HG02973 (cell line): ENCODE results near the gene CPNE5.
"Not testable (repeated sequence)": the region's sequence is repeated elsewhere in the genome, so short reads cannot be mapped to it uniquely, and the experiment has no call there.

Experiments used
- ATAC-seq: cut with Tn5 transposase; IDR thresholded peaks from one replicate; pipeline ENCODE4 v1.9.1; 2021; ENCODE audit warnings: moderate library complexity; ENCODE audit not compliant: unreplicated experiment

Gene CPNE5

DNA sequence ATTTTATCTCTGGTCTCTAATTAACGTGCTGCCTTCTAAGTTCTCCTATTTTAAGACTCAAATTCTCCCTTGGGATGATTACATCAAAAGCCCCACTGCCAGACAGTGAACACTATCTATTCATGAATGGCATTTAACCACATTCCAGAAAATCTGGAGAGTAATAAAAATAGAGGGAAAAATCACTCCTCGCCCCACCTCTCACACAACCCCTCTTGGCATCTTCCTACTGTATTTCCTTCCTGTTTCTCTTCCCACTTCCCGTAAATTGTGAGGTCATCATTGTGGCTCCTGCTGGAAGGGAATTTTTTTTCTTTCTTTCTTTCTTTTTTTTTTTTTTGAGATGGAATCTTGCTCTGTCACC lies 110.1 kb downstream of the CPNE5 start:
- ATAC-seq = no peak

DNA sequence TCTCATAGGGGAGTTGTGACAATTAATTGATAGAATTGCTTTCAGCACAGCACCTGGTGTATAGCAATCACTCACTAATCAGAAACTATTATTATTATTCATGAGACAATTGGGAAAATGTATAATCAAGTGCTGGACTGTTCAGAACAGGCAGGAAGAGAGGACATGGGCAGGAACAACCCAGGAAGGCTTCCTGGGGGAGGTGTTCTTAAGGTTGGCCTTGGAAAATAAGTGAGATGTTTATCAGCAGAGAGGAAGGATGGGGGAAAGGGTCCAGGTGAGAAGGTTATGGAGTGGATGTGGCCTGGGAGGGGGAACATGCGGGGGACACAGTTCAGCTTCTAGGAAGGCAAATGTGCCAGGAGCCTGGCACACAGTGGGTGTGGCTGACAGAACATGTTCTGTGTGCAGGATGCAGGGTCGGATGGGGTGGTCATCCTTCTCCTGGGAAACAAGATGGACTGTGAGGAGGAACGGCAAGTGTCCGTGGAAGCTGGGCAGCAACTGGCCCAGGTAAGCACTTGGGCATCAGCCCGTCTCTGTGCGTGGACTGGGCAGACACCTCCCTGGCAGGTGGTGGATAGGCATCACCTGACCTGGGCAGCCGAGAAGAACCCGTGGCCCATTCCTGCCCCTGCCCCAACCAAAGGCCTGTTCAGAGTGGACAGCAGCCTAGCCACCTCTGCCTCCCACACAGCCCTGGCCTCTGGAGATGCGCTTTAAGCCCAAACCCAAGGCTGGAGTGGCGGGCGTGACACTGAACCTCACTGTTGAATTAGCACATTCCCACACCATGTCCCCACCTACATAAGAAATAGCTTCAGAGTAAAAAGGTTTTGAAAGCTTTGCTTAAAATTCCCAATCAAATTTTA lies 110.7 kb downstream of the CPNE5 start:
- no peak for ATAC-seq

DNA sequence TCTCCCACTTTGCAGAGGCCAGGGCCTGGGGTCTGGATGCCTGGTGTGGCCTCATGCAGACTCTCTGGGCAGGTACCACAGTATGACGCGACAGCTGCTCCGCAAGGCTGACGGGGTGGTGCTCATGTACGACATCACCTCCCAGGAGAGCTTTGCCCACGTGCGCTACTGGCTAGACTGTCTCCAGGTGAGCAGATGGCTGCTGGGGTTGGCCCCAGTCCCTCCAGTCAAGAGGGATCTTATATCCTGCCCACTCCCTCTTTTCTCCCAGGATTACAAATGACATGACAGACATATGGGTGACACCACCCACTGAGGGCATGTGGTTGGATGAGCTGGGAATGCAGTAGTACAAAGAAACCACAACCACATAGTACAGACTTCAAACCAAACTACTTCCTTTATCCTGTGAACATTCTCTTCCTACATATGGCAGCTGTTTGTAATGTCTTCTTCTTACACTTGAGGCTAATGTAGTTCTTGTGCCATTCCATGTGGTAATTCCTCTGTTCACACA lies 111.7 kb downstream of the CPNE5 start:
- ATAC-seq = no peak

DNA sequence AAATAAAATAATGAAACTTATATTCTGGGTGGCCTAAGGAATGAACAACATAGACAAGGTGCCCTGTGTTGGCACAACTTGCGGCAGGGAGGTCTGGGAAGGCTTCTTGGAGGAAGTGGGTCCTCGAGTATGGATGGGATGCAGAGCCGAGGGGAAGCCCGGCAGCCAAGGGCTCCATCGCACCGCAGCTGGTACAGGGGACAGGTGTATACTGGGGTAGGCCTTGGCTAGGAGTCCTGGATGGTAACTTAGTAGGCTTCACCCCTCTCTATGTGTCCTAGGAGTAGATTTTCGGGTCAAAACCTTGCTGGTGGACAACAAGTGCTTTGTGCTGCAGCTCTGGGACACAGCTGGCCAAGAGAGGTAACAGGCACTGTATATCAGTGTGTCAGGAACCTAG lies 113.7 kb downstream of the CPNE5 start:
- ATAC-seq = no peak

DNA sequence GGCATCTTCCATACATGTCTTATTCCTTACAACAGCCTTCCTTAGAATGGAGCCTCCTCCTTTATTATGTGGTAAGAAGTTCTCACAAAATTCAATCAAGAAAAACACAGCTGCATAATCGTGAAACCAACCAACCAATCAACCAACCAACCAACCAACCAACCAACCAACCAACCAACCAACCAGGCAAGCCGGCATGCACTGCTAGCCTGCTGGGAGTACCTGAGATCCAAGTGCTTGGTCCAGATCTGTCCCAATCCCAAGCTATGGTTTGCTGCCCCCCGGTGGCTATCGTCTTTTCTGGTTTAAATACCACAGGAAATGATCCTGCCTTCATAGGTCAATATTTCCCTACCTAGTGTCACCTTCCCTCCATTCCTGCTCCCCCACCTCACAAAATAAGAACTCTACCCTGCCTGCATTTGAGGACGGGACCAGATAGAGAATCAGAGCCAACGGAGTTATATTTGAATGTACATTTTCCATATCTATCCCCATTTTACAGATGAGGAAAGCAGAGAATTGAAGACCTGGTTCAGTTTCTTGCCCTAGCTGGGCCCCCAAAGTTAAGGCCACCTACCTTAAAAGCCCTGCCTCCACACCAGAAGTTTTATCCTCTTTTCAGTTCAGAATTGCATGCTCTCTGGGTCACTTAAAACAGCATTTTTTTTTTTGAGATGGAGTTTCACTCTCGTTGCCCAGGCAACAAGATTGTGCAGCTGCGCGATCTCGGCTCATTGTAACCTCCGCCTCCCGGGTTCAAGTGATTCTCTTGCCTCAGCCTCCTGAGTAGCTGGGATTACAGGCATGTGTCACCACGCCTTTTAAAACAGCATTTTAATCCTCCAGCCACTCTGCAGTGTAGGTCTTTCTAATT lies 114.5 kb downstream of the CPNE5 start:
- no peak for ATAC-seq

DNA sequence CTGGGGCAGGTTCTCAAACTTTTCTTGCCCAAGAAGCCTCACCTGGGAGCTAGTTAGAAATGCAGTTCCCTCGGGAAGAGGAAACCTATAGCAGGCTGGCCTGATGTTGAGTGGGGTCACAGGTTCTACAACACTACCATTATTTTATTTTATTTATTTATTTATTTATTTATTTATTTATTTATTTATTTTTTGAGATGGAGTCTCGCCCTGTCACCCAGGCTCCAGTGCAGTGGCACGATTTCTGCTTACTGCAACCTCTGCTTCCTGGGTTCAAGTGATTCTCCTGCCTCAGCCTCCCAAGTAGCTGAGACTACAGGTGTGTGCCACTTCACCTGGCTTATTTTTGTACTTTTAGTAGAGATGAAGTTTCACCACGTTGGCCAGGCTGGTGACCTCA lies 115.3 kb downstream of the CPNE5 start:
- not testable (repeated sequence) for ATAC-seq

DNA sequence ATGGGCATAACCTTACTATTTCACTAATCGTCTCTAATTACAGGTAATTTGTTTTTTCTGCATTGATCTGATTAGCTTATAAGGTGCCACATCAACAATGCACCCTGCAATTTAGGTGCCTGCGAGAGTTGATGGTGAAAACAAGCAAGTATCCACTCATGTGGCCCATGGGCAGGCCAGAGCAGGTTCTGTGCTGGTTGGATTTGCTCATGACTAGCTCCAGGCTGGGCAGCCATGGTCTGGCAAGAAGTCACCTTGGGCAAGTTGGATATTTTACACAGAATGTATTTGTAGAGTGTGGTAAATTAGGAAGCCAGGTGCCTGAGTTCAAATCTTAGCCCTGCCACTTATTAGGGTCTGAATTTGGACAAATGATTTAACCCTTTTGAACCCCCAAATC lies 116.4 kb downstream of the CPNE5 start:
- no peak for ATAC-seq

DNA sequence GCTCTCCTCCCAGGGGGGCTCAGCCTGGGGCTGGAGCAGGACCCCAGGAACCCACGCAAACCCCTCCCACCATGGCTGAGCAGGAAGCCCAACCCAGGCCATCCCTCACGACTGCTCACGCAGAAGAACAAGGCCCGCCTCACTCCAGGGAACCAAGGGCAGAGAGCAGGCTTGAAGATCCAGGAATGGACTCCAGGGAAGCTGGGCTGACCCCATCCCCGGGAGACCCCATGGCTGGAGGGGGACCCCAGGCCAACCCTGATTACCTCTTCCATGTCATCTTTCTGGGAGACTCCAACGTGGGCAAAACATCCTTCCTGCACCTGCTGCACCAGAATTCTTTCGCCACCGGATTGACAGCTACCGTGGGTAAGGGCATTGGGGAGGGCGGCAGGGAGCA lies 116.9 kb downstream of the CPNE5 start:
- no peak for ATAC-seq

DNA sequence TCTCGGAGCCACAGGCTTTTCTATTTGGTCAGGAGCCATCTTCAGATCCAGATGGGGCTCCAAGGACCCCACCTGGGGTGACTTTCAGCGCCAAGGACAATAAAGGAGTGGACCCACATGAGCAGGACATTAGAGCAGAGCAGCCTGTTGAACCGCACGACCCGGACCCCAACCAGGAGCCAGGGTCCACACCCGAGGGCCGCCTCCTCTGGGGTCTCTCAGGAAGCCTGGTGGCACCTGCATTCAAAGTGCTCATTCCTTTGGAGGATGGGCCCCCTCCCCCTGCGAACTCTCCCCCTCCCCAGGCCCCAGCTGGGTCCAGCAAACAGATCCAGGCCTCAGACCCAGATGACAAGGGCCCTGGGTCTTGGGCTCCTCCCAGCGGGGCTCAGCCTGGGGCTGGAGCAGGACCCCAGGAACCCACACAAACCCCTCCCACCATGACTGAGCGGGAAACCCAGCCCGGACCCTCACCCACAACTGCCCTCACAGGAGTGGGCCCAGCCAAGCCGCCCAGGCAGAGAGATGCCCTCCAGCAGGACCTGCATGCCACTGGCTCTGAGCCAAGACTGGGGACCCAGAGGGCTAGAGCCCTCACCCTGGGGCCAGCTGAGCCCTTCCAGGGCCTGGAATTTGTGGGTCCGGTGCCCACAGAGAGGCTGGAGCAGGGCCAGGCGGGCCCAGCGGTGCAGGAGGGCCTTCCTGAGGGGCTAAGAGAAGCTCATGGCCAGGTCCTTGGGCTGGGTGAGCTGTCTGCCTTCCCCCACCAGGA lies 117.7 kb downstream of the CPNE5 start:
- no peak for ATAC-seq

DNA sequence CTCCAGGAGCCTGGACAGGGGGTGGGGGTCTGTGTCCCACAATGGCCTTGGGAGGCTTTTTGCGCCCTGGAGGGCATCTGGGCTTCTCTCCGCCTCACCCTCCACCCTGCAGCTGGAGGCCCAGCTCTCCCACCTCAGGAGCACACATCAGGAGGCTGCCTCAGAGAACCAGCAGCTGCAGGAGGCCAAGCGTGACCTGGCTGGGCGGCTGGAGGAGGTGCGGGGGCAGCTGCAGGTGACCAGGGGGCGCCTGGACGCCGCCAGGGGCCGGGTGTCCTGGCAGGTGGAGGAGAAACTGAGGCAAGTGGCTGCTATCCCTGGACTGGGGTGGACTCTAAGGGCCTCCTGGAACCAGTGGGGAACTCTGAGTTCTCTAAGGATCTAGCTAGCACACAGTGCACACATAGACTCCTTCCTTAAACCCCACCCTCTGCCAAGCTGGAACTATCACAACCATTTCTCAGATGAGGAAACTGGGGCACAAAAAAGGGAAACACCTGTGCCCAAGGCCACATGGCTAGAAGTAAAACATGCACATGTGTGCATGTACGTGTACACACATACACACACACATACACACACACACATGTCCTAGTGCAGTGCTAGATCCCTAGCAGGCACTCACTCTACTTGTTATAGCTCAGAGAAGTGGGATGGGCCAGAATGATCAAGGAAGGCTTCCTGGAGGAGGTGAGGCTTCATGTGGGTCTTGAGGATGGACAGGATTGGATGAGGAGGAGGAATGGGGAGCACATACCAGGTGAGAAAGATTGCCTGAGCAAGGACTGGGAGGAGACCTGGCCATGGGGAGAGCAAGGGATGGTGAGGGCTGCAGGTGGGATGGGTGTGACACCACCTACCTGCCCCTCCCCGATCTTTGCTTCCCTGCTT lies 118.7 kb downstream of the CPNE5 start:
- no peak for ATAC-seq

DNA sequence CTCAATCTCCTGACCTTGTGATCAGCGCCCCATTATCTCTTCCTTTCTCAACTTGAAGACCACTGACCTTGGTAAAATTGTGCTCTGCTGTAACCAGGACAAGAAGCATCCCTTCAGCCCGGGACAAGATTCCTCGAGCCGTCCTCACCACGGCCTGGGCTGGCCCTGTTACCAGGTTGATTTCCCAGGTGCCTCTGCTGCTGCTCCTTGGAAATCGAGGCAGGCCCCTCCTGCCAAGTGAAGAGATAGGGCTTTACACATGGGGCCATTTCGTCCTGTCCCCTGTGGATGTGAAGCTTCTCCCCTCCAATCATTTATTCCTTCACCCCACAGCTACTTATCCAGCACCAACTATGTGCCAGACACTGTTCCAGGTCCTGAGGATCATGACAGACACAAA lies 120.1 kb downstream of the CPNE5 start:
- ATAC-seq = no peak

DNA sequence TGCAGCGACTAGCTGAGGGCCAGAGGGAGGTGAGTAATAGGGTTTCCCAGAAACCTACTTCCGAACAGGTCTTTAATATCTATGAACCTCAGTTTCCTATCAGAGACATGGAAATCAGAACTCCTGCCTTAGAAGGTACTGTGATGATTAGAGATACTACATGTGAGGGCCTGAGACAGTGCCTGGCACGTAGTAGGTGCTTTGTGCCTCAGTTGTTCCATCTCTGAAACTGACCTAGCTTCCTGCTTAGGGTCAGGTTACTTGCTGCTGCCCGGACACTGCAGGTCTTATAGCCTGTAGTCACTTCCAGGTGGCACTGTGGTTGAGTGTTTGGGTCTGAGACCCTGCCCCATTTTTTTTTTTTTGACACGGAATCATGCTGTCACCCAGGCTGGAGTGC lies 120.7 kb downstream of the CPNE5 start:
- no peak for ATAC-seq

DNA sequence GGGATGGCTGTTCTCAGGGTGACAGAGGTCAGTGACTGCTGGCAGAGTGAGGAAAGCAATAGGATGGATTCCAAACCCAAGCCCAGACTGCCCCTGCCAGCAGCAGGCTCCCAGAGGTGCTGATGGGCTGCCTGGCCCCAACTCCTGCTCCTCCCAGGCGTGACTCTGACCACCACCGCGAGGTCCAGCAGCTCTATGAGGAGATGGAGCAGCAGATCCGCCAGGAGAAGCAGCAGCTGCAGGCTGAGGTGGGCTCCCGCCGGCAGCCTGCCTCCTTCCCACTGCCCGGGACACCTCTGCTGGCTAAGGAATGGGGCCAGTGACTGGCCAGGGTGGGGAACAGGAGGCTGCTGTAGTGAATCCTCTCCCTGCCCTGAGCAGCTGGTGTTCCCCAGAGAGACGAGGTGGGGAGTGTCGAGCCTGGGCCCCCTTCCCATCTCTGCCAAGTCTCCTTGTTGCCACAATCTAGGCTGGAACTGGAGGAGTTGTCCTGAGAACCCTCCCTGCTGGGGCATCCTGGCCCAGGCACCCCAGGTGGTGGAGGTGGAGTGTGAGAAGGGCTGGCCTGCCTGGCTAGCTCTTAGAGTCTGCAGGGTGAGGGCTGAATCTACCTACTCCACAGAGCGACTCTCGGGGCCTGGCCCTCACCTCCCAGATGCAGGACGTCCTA lies 121.2 kb downstream of the CPNE5 start:
- no peak for ATAC-seq

DNA sequence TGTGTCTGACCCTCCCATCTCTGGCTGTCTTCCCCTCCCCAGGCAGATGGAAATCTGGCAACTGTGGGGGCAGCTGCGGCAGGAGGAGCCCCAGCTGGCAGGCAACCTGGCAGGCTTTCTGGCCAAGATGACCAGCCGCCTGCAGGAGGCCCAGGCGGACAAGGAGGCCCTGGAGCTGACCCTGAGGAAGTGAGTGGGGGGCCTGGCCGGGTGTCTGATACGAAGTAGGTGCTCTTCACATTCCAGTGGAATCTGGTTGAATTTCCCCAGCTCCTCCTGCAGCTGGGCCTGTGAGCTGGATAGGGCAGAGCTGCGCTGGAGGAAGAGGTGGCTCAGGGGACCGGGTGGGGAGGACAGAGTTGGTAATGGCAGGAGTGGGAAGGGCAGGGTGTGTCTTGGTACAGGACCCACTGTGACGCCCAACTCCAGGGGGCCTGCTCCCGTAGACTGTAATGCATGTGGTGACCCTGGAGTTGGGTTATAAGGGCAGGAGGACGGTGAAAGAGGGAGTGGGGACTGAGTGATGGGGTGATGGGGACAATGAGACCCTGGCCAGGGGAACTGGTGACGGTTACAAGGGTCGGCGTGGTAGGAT lies 121.9 kb downstream of the CPNE5 start:
- no peak for ATAC-seq

DNA sequence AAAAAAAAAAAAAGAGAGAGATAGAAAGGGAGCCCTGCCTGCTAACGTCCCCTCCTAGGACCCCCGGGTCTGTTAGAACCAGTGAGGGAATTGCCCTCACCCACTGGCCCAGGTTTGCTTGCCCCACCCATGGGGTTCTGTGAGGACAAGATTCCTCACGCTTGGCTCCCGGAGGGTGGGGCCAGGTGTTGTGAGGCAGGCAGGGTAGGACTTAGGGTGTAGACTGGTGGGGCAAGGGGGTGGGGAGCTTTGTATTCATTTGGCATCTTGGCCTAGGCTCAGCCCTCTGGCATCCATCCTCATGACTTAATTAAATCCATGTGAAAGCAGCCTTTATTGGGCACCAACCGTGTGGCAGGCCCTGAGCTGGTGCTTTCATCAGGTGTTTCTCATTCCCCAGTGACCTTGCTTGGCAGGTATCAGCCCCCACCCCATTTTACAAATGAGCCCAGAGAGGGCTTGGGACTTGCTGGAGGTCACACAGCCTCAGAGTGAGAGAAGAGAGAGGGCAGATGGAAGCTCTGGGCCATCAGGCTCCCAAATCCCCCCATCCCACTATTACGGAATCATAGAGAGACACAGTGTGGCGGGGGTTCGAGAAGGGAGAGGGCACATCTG lies 122.7 kb downstream of the CPNE5 start:
- ATAC-seq = no peak

DNA sequence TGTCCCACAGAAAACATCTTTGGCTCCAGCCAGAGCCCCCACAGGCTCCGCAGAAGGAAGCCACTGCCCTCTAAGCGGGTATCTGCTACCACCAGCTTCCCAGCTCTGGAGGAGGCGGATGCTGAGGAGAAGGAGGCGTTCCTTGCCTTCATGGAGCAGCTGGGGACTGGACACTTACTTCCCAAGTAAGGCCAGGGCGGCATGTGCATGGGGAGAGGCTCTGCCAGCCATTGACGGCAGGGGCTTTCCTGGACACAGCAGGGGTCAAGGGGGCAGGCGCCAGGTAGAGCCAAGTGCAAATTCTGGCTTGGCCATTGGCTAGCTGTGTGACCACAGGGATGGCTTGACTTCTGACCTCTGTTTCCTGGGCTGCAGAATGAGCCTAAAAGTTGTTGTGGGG lies 123.8 kb downstream of the CPNE5 start:
- ATAC-seq = no peak

DNA sequence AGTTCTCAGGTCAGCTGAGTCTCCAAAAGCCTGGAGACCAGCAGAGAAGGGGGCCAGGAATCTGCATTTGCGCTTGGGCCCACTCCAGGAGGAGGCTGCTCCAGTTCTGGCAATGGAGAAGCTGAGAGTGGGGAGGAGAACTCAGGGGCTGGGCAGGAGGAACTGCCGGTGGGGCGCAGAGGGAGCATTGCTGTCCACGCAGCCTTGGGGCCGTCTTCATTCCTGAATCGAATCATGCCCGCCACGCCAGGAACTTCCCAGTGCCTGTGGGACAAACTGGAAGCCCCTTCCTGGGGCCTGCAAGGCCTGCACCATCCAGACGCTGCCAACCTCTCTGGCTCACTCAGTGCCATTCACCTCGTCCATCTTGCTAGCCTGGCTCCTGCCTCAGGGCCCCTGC lies 124.7 kb downstream of the CPNE5 start:
- no peak for ATAC-seq

DNA sequence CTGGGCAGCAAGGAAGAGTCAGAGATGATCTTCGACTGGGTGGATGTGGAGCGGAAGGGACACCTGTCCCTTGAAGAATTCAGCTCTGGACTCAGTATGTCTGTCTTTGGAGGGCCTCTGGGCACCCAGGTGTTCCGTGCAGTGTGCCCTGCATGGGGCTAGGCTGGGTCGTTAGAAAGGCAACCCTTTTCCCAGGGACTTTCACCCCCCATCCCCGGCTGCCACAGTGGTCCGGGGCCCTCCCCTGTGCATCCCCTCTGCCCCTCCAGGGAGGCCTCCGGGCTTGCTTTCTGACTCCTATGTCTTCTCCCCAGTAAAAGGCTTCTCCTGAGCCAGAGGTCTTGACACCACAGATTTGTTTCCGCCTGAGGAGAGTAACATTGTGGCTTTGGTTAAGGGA lies 125.4 kb downstream of the CPNE5 start:
- no peak for ATAC-seq

DNA sequence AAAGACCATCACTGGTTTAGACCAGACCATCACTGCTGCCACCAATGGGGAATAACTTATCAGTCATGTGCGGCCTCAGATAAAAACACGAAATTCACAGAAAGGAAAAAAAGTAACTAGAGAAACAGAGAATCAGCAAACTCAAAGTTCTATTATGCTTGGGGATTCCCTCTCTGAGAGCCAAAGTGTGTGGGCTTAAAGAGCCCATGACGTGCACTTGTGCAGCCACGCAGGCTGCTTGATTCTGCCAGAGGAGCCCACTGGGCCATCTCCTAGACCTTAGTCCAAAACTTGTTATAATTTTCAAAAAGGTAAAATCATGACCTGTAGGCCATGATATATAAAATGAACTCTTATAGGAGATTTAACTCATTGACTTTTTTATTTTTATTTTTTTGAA lies 126.4 kb downstream of the CPNE5 start:
- ATAC-seq = no peak
